Measurements from ENCODE around the gene ZMYM5.

DNA sequence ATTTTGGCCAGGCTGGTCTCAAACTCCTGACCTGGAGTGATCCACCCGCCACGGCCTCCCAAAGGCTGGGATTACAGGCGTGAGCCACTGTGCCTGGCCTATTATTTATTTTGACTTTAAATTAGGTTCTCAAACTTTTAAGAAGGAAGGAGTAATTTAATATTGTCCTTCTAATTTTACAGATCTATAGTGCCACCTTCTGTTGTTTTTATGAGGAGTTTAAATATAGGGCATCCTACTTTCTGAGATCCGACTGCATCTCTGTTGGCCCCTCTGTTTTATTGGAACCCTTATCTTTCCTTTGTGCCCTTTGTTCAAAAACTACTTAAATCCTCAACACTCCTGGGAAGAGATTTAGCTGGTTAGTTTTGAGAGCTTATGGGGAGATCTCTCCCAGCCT, 25.4 kb upstream of the ZMYM5 start:
- TF ChIP-seq, protein P1, sequence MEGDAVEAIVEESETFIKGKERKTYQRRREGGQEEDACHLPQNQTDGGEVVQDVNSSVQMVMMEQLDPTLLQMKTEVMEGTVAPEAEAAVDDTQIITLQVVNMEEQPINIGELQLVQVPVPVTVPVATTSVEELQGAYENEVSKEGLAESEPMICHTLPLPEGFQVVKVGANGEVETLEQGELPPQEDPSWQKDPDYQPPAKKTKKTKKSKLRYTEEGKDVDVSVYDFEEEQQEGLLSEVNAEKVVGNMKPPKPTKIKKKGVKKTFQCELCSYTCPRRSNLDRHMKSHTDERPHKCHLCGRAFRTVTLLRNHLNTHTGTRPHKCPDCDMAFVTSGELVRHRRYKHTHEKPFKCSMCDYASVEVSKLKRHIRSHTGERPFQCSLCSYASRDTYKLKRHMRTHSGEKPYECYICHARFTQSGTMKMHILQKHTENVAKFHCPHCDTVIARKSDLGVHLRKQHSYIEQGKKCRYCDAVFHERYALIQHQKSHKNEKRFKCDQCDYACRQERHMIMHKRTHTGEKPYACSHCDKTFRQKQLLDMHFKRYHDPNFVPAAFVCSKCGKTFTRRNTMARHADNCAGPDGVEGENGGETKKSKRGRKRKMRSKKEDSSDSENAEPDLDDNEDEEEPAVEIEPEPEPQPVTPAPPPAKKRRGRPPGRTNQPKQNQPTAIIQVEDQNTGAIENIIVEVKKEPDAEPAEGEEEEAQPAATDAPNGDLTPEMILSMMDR (IDR thresholded peaks at IDR 0.05), result peak in 3 of 6 experiments; percentile 12 to 39 (median 25)
- TF ChIP-seq POLR2A (IDR thresholded peaks at IDR 0.05), result no peak

All from esophagus squamous epithelium (tissue), 4 donors.